Neural crest cell (in vitro differentiated cells): ENCODE data around the gene ACTR5. TPM values are rescaled to one million over a fixed set of nuclear protein-coding genes. Genes with fewer than 3 reads are reported as not detected.

ENCODE experiments used
- DNase-seq: peaks from one replicate; pipeline ENCODE4 v3.0.0; 2021; ENCODE audit warnings: low read depth, mixed read lengths, low spot score
- H3K27ac Mint-ChIP-seq: one replicate; pipeline ENCODE4 v1.8.0; 2021; ENCODE audit warnings: mild to moderate bottlenecking, mixed read lengths; ENCODE audit not compliant: unreplicated experiment
- H3K27me3 Mint-ChIP-seq: 2 replicates; pipeline ENCODE4 v1.8.0; 2021; ENCODE audit warnings: low read depth, mild to moderate bottlenecking, mixed read lengths
- H3K36me3 Mint-ChIP-seq: 2 replicates; pipeline ENCODE4 v1.8.0; 2021; ENCODE audit warnings: low read depth, mild to moderate bottlenecking, mixed read lengths
- H3K4me1 Mint-ChIP-seq: 2 replicates; pipeline ENCODE4 v1.8.0; 2021; ENCODE audit warnings: mixed read lengths
- H3K4me3 Mint-ChIP-seq: one replicate; pipeline ENCODE4 v1.8.0; 2021; ENCODE audit warnings: mild to moderate bottlenecking, mixed read lengths
- H3K9me3 Mint-ChIP-seq: 2 replicates; pipeline ENCODE4 v1.8.0; 2021; ENCODE audit warnings: mixed read lengths
- CTCF ChIP-seq: fragments of 200-600 bp; sonication (generic); conservative IDR thresholded peaks from 2 replicates; pipeline ENCODE4 v1.5.0; 2021; ENCODE audit warnings: antibody characterized with exemption, mild to moderate bottlenecking
- long read RNA-seq: library from polyadenylated mRNA; unstranded; transcript quantifications from one replicate; pipeline ENCODE4 v2.0.0, GENCODE V29; 2020
- total RNA-seq: library from RNA; stranded (reverse); gene quantifications from 2 replicates; pipeline ENCODE4 v1.2.1, GENCODE V29; 2021

The ACTR5 gene
- total RNA-seq: 14.3 and 14.9 TPM in 2 replicates
- long read RNA-seq, partial matches to known transcripts: 1 of 12 reads
- long read RNA-seq, other reads (novel, unspliced or antisense): 7 of 12 reads

DNA sequence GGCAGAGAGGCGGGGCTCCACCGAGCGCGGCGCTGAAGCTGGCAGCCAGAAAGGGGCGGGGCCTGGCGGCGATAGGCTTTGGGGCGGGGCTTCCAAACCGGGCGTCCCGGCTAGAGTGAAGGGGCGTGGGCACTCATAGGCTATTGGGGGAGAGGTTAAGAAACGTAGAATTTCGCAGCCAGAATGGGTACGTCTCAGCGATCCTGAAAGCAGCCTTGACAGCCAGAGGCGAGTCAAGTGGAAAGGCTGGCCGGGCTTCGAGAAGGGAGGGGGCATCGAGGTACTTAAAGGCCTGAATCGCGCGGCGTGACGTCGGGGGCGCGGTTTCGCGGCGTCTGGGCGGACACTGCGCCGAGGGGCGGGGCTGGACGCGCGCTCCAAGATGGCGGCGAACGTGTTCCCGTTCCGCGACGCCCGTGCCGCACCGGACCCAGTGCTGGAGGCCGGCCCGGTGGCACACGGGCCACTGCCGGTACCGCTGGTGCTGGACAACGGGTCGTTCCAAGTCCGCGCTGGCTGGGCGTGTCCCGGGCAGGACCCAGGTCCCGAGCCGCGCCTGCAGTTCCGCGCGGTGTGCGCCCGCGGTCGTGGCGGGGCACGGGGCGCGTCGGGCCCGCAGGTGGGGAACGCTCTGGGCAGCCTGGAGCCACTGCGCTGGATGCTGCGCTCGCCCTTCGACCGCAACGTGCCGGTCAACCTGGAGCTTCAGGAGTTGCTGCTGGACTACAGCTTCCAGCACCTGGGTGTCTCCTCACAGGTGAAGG, at the start of gene ACTR5:
Gene ACTR5, plus strand, starts transcription at position 364 of the 764 bp plus-strand sequence. Its CDS starts 19 bp downstream, at position 383.
- no peak for TF ChIP-seq CTCF
- Mint-ChIP-seq H3K27ac (peak within 1 kb of the TSS; percentile 100), H3K4me1 (peaks cover 17% of the 10 kb centered on the region), H3K4me3 (peak within 1 kb of the TSS; percentile 99), H3K27me3 (peaks cover 13% of the 10 kb centered on the region), H3K36me3 (no peaks in the 10 kb centered on the region), H3K9me3 (no peaks in the 10 kb centered on the region)
- DNase-seq: peak; percentile 97

DNA sequence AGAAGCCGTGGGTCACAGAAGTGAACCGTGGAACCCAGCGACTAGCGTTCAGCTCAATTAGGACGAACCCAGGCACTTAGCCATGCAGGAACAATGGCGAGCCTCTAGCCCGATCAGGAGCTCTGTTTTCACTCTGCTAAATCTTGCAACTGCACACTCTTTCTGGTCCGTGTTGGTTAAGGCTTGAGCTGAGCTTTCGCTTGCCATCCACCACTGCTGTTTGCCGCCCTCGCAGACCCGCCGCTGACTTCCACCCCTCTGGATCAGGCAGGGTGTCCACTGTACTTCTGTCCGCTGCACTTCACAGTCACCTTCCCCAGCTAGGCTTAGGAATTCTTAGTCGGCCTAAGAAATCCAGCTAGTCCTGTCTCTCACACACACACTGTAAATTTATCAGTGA, 49.7 kb upstream of the ACTR5 start:
- no peak for DNase-seq
- Mint-ChIP-seq H3K27ac (no peak overlapping the region), H3K27me3 (peaks cover 35% of the 10 kb centered on the region), H3K4me3 (no peak overlapping the region), H3K9me3 (no peaks in the 10 kb centered on the region), H3K4me1 (peaks cover 5% of the 10 kb centered on the region), H3K36me3 (no peaks in the 10 kb centered on the region)
- TF ChIP-seq CTCF: no peak

GRCh38 chr20:38700141-38700540, 48.1 kb upstream of the ACTR5 start:
- Mint-ChIP-seq H3K27ac (peak overlapping the region; percentile 57), H3K27me3 (peaks cover 40% of the 10 kb centered on the region), H3K36me3 (no peaks in the 10 kb centered on the region), H3K9me3 (no peaks in the 10 kb centered on the region), H3K4me1 (peaks cover 5% of the 10 kb centered on the region), H3K4me3 (no peak overlapping the region)
- no peak for DNase-seq
- no peak for TF ChIP-seq CTCF

GRCh38 chr20:38700926-38701325, 47.3 kb upstream of the ACTR5 start:
- Mint-ChIP-seq H3K27me3 (peaks cover 40% of the 10 kb centered on the region), H3K4me3 (no peak overlapping the region), H3K4me1 (peaks cover 5% of the 10 kb centered on the region), H3K27ac (no peak overlapping the region), H3K9me3 (no peaks in the 10 kb centered on the region), H3K36me3 (no peaks in the 10 kb centered on the region)
- no peak for TF ChIP-seq CTCF
- DNase-seq: no peak

DNA sequence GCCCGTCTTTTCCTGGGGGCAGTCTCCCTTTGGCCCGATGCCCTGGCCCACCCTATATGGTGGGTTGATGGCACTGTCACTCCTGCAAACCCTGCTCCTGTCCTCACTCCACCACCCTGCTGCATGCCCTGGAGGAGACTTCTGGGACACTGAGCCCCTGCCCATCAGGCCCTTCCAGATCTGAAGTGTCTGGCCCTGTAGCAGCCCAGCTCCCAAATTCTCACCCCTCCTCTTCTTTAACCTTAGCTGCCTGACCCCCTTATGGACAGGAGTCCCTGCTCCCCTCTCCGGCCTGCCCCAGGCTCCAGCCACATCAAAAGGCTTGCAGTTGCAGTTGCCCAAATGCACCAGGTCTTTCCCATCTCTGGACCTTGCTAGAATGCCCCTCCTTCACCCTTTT, 44.7 kb upstream of the ACTR5 start:
- no peaks in the 10 kb centered on the region for H3K36me3 Mint-ChIP-seq
- H3K4me1 Mint-ChIP-seq: peaks cover 5% of the 10 kb centered on the region
- peak overlapping the region; percentile 14 for H3K27ac Mint-ChIP-seq
- DNase-seq: no peak
- TF ChIP-seq CTCF: no peak
- H3K27me3 Mint-ChIP-seq: peaks cover 52% of the 10 kb centered on the region
- no peaks in the 10 kb centered on the region for H3K9me3 Mint-ChIP-seq
- no peak overlapping the region for H3K4me3 Mint-ChIP-seq
